Activated effector memory CD4-positive, alpha-beta T cell treated with Interleukin-2 at 50 U/mL for 16 hours (primary cell): ENCODE measurements around the gene ODC1.
"Not testable (repeated sequence)": the region's sequence is repeated elsewhere in the genome, so short reads cannot be mapped to it uniquely, and the experiment has no call there.

Source experiments
- DNase-seq: peaks from one replicate; pipeline ENCODE4 v3.0.0-alpha.2; 2020

The ODC1 gene

GRCh38 chr2:10477443-10478297, 29.5 kb upstream of the ODC1 start:
- no peak for DNase-seq

DNA sequence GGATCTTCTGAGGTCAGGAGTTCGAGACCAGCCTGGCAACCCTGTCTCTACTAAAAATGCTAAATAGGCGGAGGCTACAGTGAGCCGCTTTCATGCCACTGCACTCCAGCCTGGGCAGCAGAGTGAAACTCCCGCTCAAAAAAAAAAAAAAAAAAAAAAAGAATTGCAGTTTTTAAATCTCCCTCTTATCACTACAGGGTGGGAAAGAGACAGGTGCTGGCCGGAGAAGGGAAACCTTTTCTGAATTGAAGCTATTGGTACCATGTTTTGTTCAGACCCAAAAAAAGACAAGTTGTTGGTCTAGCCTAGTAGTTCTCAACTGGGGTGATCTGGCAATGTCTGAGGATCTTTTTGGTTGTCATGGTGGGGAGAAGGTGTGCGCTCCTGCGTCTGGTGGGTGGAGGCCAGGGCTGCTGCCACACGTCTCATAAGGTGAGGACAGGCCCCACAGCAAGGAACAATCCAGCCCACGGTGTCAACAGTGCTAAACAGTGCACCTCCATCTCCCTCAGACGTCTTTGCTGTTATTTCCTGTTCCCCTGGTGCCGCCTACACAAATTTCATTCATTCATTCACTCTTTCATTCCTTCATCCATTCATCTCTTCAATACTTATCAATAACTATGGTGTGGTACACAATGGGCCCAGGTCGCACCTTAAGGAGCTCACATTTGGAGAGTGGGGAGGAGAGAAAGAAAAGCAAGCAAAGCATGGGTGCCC, 28.8 kb upstream of the ODC1 start:
- no peak for DNase-seq

DNA sequence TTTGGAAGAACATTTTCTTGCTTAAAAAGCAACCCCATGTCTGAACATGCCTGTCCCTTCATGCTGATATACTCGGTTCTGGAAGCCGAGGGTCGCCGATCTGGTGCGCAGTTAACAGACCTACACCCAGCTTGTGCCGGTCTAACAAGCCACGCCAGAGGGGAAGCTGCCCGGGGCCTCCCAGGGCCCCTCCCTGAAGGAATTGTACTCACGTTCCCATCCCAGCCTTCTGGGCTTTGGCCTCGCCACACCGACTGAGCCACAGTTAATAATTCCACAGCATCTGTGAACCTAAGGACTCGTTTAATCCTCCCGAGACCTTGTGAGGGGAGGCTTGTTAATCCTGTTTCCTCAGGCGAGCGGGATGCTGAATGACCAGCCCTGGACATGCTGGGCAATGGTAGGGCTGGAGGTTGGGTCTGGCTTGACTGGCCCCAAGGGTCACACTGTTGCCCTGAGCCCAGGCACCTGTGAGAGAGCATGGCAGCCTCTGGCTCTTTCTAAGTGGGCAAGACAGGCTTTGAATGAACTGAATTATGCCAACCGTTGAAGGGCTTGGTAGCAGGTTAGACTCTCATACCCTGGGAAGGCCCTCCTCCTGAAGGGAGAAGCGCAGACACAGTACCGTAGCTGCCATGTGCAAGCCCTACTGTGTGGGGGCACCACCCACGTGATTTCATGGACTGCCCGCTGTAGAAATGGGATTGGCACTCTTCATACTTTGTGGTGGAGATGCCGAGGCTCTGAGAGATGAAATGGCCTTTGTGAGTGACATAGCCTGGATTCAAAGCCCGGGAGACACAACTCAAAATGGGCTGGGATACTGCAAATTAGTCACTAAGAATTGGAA, 27.9 kb upstream of the ODC1 start:
- DNase-seq, result no peak

- DNase-seq, result no peak
Observed at GRCh38 chr2:10475221-10475722, 27.1 kb upstream of the ODC1 start.

DNA sequence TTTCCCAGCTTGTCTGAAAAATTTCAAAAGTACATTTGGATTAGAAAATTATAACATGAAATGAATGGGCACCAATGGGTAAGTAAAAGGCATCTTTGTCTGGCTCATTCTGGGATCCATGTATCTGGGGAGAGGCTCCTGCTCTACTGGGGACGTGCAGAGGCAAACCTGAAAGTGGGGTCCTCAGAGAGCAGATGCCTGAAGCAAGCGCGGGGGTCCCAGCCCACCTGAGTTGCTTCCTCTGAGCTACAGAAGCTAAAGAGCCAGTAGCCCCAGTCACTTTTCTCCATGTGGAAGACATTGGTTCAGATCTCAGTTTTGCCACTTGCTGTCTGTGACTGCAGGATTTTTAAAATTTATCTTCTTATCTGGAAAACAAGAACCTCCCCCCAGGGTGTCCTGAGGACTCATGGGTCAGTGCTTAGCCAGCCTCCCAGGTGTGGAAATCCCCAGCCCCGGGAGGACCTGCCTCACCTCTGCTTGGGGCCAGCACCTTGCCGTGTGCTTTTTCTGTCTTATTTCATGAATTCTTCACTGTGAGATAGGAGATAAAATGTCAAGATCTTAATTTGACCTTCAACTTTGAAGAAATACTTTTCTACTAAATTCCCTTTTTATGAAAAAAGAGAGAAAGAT, 25.1 kb upstream of the ODC1 start:
- no peak for DNase-seq

DNA sequence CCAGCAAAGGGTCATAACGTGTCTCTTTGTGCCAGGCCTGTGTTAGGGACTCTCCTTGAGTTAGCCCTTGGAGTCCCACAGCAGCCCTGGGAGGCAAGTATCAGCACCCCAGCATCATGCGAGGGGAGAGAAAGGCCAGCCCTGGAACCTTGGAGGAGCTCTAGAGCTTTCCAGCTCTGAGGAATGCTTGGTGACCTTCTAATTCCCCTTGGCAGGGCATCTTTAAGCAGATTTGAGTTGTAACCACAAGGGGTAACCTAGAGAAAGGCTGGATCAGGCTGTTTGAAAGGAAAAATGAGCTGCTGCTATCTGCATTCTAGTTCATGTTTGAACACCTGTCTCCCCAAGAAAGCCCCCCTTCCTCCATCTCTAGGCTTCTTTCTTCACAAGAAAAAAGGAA, 23.8 kb upstream of the ODC1 start:
- DNase-seq, result no peak

DNA sequence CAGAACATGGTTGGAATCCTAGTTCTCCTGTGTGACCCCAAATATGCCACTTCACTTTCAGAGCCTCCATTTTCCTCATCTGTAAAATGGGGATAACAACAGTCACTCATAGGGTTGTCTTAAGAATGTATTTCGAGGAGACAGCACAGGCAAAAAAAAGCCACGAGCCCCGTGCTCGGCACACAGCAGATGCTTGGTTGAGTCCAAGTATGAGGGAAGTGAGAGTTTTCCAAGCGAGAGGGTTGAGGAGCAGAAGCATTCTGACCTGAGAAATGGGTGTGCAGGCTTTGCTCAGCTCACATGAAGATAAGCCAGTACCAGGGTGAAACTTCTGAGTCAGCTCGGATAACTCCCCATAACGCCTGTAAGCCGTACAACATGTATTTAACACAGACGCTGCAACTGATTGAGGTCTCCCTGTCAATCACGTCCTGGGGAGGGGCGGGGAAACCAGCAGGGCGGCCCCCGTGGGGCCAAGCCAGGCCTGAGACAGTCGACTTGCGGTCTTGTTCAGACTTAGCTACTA, 23.0 kb upstream of the ODC1 start:
- DNase-seq, result no peak

DNA sequence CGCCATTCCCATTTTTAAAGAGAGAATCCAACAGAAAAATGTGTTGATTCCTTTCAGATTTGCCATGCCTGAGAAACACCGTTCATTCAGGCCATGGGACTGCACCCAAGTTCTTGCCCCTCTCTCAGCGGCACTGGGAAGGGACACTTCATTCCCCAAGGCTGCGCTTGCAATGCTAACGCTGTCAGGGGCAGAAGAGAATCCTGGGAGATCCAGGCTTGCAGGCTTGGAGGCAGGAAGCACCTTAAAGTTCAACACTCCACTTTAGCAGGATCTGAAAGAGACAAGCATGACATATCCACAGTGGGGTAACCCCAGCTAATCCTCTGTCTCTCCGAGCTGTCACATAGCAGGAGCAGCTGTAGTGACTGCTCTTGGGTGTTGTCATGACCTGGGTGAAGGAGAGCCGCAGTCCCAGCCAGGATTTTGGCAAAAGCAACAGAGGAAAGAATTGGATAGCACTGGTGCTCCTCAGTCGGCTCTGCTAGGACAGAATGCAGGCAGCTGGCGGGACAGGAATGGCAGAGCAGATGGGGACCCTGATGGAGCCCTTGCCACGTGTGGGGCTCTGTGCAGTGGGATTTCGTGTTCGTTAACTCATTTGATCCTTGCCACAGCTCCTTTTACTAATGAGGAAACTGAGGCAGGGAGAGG, 22.0 kb upstream of the ODC1 start:
- no peak for DNase-seq

- DNase-seq, result no peak
Observed at GRCh38 chr2:10469301-10469700, 21.2 kb upstream of the ODC1 start.

DNA sequence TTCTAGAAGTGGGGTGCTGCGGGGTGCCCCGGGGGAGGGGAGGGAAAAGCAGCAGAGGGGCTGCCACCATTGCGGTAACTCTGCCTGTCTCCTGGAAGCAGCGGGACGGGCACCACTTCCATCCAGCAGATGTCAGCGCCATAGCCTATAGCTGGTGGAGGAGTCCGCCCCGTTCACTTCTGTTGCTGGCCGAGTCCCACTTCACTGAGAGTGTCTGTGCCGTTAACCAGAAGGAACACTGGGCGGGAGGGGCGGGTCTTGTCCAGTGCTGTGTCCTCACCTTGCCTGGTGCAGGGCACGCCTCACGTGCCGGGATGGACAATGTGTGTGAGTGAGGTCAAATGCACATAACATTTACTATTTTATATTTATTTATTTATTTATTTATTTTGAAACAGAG, 19.3 kb upstream of the ODC1 start:
- no peak for DNase-seq

GRCh38 chr2:10466801-10467200, 18.7 kb upstream of the ODC1 start:
- DNase-seq, result no peak

DNA sequence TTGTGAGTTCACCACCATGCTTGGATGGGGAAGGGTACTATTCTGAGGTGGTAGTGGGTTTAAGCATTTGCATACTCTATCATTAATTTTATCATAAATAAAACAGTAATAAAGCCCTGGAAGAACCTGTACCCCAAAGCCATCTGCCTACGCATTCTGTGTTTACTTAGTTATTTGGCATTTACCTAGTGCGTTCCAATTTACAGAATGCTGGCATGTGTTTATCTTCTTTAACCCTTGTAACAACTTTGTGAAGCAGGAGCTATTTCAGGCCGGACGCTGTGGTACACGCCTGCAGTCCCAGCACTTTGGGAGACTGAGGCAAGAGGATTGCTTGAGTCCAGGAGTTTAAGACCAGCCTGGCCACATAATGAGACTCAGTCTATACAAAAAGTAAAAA, 17.8 kb upstream of the ODC1 start:
- DNase-seq, result no peak

GRCh38 chr2:10462178-10463083, 14.3 kb upstream of the ODC1 start:
- no peak for DNase-seq

- DNase-seq, result no peak
Observed at GRCh38 chr2:10460366-10460796, 12.3 kb upstream of the ODC1 start.

GRCh38 chr2:10457846-10458598, 9.9 kb upstream of the ODC1 start:
- no peak for DNase-seq

- not testable (repeated sequence) for DNase-seq
Observed at GRCh38 chr2:10457195-10457594, 9.1 kb upstream of the ODC1 start.

DNA sequence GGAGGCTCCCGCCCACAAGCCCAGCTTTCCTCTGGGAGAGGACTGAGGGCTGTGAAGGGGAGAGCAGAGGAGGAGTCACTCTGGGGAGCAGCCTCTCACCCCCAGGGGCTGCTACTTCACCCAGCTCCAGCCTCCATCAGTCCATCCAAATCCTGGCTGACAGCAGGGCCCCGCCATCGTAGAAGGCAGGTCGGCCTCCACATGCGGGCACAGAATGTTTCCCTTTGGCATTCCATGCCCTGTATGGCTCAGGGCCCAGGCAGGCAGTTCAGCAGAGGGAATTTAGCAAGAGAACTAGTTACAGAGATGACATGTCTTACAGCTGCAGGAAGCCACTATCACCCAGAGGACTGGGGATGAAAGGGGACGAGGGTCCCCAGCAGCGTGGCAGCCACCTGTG, 6.4 kb upstream of the ODC1 start:
- DNase-seq, result no peak

DNA sequence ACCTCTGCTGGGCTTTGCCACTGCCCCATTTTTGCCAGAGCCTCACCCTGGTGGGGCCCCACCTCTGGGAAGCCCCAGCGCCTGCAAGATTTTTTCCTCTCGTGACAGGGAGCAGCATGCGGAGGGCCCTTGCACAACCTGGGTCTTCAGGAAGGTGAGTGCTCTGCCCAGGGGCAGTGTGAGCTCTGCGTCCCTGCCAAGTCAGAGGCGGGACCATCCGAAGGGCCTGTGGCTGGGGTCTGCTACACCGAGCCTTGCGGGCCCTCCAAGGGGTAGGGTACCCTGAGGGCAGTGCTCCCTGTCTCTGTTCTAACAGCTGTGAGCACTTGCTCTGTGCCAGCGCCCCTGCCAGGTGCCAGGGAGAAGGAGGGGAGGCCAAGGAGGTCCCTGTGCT, 5.8 kb upstream of the ODC1 start:
- DNase-seq, result no peak

DNA sequence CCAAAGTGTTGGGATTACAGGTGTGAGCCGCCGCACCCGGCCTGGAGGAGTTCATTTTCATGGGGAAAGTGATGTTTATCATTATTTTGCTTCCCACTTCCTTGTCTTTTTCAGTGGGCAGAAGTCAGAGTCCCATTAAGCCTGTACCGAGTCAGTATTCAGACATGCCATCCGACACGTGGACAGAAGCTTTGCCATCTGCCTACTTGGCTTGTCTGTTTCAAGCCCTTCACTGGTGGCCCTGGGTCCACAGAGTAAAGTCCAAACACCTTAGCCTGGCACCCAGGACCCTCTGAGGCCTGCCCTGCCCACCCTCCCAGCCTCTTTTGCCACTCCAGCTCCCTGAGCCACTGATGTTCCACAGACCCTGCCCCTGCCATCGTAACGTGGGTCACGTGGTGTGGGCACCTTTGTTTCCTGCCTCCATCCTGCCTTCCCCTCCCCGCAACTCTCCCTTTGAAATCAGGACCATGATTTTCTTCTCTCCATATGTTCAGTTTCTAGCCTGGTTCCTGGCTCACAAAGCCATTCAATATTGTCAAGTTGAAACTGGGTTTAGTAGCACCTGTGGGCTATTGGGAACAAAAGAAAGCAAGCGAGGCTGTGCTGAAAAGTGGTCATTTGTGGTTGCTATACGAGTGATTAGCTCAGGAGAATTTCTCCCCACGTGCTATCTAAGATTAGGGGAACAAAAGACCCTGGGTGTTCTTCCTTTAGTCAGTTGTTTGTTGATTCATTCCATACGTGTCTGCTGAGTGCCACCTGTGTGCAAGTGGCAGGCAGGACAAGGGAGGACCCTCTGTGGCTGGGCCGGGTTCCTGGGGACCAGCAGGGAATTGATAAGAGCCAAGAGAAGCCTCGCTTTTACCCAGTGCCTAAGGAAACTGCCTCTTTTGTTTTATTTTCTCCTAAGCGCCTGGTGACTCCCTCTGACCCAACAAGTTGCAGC, 5.1 kb upstream of the ODC1 start:
- DNase-seq, result no peak
